Kidney (tissue), 14 donors: ENCODE measurements around the gene ERMARD. TPM values are rescaled to one million over a fixed set of nuclear protein-coding genes. Genes with fewer than 3 reads are reported as not detected.

Experiments
- DNase-seq, 5 donors: peaks; one replicate each; pipeline ENCODE4 v3.0.0-alpha.2; 2013 to 2020
- FAIRE-seq: peaks from 2 replicates; lab custom pipeline; 2012; peaks lifted over from hg19 to GRCh38; lab: Jason Lieb, UNC
- H3K27ac ChIP-seq, 2 donors: one replicate each; pipeline ENCODE4 v1.7.0; 2013; ENCODE audit warnings: low read depth in 2 of 2, low read length in 2 of 2, inconsistent platforms in 1 of 2
- H3K27me3 ChIP-seq: one replicate; pipeline ENCODE4 v1.7.1; 2013; ENCODE audit warnings: low read length, inconsistent platforms; ENCODE audit not compliant: control insufficient read depth, insufficient read depth
- H3K36me3 ChIP-seq, 3 donors: one replicate each; pipeline versions ENCODE4 v1.7.0 to v1.7.1; 2013; ENCODE audit warnings: low read length in 3 of 3, control low read depth in 1 of 3, inconsistent platforms in 1 of 3; ENCODE audit not compliant: insufficient read depth in 3 of 3, control insufficient read depth in 2 of 3
- H3K4me1 ChIP-seq, 3 donors: one replicate each; pipeline versions ENCODE4 v1.7.0 to v1.7.1; 2013; ENCODE audit warnings: low read length in 3 of 3, inconsistent platforms in 1 of 3, low read depth in 1 of 3; ENCODE audit not compliant: control insufficient read depth in 2 of 3, insufficient read depth in 2 of 3
- H3K4me3 ChIP-seq, 3 donors: one replicate each; pipeline versions ENCODE4 v1.7.0 to v1.8.1; 2013; ENCODE audit warnings: low read length in 3 of 3, control low read depth in 1 of 3, inconsistent platforms in 1 of 3
- H3K9ac ChIP-seq, 3 donors: one replicate each; pipeline versions ENCODE4 v1.7.0 to v1.7.1; 2013; ENCODE audit warnings: low read length in 3 of 3, control low read depth in 1 of 3, inconsistent platforms in 1 of 3
- H3K9me3 ChIP-seq, 3 donors: one replicate each; pipeline versions ENCODE4 v1.7.0 to v1.7.1; 2013; ENCODE audit warnings: low read length in 3 of 3, control low read depth in 1 of 3, inconsistent platforms in 1 of 3; ENCODE audit not compliant: control insufficient read depth in 2 of 3, insufficient read depth in 1 of 3
- intact Hi-C: fragments of 100-400 bp; cut with DNase I; formaldehyde crosslinking; loops from one replicate; pipeline ENCODE4 v1.11.1; 2022
- polyA plus RNA-seq: library from polyadenylated mRNA; stranded (reverse); fragments of 350-450 nt; fragmentation: Illumina TruSeq; extraction: RNeasy Lipid Tissue Mini Kit (QIAGEN cat#74804); gene quantifications from one replicate; pipeline ENCODE4 v1.2.3, GENCODE V29; 2014; ENCODE audit warnings: low read depth, low replicate concordance; ENCODE audit not compliant: insufficient read depth
- total RNA-seq: library from RNA; stranded (reverse); fragmentation: NEBNext Ultra II Directional; extraction: Animal tissue kit (Norgen Biotek cat#: 25700); gene quantifications from one replicate; pipeline ENCODE4 v1.2.1, GENCODE V29; 2021
- TF ChIP-seq, protein P1 (sequence below): IDR thresholded peaks from 3 replicates; pipeline ENCODE4 v1.5.1; 2012; ENCODE audit warnings: mild to moderate bottlenecking, moderate library complexity, borderline replicate concordance; ENCODE audit not compliant: insufficient read depth; ENCODE audit errors: extremely low read depth
- donor health status: control.
- donor health status: control.
- donor health status: control.
- donor health status: control.
- donor health status: control.
- donor health status: DM: yes; HTN: yes; CAD: no.
- donor health status: Normal renal cell carcinoma (clear cell type).

The ERMARD gene
- total and polyA plus RNA-seq, 2 donors from 2014 or later: 22.3 to 36.8 TPM

DNA sequence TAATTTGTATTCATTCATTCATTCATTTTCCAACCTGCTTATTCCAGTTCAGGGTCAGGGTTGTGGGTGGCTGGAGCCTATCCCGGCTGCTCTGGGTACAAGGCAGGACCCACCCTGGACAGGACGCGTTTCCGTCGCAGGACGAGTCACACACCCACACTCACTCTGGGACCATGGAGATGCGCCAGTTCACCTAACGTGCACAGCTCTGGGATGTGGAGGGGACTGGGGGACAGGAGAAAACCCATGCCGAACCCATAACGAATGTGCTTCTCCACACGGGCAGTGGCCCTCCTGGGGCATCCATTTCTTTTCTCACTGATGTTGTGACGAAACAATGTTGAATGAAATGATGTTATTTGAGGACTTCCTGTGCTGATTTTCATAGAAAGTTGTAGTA, 26.5 kb downstream of the ERMARD start:
- TF ChIP-seq, protein P1, sequence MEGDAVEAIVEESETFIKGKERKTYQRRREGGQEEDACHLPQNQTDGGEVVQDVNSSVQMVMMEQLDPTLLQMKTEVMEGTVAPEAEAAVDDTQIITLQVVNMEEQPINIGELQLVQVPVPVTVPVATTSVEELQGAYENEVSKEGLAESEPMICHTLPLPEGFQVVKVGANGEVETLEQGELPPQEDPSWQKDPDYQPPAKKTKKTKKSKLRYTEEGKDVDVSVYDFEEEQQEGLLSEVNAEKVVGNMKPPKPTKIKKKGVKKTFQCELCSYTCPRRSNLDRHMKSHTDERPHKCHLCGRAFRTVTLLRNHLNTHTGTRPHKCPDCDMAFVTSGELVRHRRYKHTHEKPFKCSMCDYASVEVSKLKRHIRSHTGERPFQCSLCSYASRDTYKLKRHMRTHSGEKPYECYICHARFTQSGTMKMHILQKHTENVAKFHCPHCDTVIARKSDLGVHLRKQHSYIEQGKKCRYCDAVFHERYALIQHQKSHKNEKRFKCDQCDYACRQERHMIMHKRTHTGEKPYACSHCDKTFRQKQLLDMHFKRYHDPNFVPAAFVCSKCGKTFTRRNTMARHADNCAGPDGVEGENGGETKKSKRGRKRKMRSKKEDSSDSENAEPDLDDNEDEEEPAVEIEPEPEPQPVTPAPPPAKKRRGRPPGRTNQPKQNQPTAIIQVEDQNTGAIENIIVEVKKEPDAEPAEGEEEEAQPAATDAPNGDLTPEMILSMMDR: no peak
- DNase-seq (no peak), FAIRE-seq (no peak)
- Histone ChIP-seq H3K27me3 (no peaks in the 10 kb centered on the region), H3K36me3 (peaks cover 2 to 39% (median 28%) of the 10 kb centered on the region in 3 donors), H3K4me3 (no peak overlapping the region), H3K27ac (no peak overlapping the region), H3K9me3 (no peaks in the 10 kb centered on the region), H3K4me1 (no peaks in the 10 kb centered on the region), H3K9ac (no peak overlapping the region)
- intact Hi-C loops: no loop called here

DNA sequence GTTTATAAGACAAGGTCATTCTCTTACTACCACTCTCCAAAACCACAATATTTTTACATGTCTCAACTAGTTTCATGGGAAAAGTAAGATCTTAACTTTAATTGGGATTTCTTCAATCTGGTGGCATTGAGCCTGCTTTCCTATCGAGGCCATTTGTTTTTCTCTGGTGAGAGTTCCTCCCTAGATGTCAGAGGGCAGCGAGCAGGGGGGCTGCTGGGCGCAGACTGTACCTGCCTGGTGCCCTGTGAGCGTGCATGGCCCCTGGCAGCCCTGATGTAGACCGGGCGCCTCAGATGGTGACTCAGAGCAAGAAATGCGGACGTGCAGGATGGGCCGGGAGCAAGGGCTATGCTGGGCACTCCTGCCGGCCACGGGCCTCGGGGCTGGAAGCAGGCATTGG, 27.2 kb downstream of the ERMARD start:
- DNase-seq (no peak), FAIRE-seq (no peak)
- Histone ChIP-seq H3K9ac (no peak overlapping the region), H3K4me3 (no peak overlapping the region), H3K4me1 (no peaks in the 10 kb centered on the region), H3K9me3 (no peaks in the 10 kb centered on the region), H3K27ac (no peak overlapping the region), H3K36me3 (peaks cover 0 to 33% (median 26%) of the 10 kb centered on the region in 3 donors), H3K27me3 (no peaks in the 10 kb centered on the region)
- TF ChIP-seq, protein P1: no peak
- intact Hi-C loops: no loop called here

DNA sequence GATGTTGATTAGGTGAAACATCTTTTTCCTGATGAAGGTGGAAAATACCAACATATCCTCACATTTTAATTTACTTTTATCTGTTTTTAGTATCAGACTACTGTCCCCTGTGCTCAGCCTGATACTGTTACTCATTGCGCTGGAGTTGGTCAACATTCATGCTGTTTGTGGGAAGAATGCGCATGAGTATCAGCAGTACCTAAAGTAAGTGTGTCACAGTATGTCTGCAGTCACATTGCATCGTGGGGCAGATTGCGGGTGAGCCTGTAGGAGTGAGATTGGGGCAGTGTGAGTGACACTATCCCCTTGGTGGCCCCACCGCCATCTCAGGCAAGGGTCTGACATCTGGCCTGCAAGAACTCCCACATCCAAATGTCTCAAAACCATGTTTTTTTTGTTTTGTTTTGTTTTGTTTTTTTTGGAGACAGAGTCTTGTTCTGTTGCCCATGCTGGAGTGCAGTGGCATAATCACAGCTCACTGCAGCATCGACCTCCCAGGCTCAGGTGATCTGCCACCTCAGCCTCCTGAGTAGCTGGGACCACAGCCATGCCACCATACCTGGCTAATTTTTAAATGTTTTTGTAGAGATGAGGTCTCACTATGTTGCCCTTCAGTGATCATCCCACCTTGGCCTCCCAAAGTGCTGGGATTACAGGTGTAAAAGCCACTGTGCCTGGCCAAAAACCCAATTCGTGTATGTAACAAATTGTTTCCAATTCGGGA, 27.8 kb downstream of the ERMARD start:
- TF ChIP-seq, protein P1: no peak
- intact Hi-C loops: no loop called here

DNA sequence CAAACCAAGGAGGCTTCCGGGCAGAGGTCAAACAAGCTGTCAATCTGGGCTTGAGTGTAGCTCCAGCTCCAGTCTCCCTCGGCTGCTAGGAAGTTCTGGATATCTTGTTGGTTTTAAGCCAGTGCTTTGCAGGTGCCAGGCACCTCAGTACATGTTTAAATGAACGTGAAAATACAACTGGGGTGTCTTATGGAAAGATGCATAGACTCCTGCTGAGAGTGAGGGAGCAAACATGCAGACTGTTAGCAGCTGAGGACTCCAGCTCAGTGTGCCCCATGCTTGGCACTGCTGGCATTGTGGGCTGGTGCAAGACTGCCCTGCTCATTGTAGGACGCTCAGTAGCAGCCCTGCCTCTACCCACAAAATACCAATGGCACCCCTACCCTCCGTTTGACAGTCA, 28.5 kb downstream of the ERMARD start:
- H3K4me3 ChIP-seq: no peak overlapping the region
- no peak overlapping the region for H3K9ac ChIP-seq
- peaks cover 0 to 28% (median 26%) of the 10 kb centered on the region in 3 donors for H3K36me3 ChIP-seq
- intact Hi-C loops: no loop called here
- H3K4me1 ChIP-seq: no peaks in the 10 kb centered on the region
- no peaks in the 10 kb centered on the region for H3K9me3 ChIP-seq
- no peak overlapping the region for H3K27ac ChIP-seq
- H3K27me3 ChIP-seq: no peaks in the 10 kb centered on the region
- DNase-seq: no peak
- no peak for FAIRE-seq
- TF ChIP-seq, protein P1: no peak

More for the DNA sequence above, 27.8 kb downstream of the ERMARD start:
- no peak overlapping the region for H3K4me3 ChIP-seq
- H3K4me1 ChIP-seq: no peaks in the 10 kb centered on the region
- H3K9ac ChIP-seq: no peak overlapping the region
- H3K36me3 ChIP-seq: peaks cover 0 to 33% (median 26%) of the 10 kb centered on the region in 3 donors
- no peaks in the 10 kb centered on the region for H3K27me3 ChIP-seq
- DNase-seq: no peak
- no peaks in the 10 kb centered on the region for H3K9me3 ChIP-seq
- no peak for FAIRE-seq
- H3K27ac ChIP-seq: no peak overlapping the region
